Measurements from ENCODE around the gene MTHFD1L. TPM values are rescaled to one million over a fixed set of nuclear protein-coding genes. Genes with fewer than 3 reads are reported as not detected.

The MTHFD1L gene
- total RNA-seq, 4 donors from 2014 or later, result 4.1 to 19.9 (median 16.6) TPM

DNA sequence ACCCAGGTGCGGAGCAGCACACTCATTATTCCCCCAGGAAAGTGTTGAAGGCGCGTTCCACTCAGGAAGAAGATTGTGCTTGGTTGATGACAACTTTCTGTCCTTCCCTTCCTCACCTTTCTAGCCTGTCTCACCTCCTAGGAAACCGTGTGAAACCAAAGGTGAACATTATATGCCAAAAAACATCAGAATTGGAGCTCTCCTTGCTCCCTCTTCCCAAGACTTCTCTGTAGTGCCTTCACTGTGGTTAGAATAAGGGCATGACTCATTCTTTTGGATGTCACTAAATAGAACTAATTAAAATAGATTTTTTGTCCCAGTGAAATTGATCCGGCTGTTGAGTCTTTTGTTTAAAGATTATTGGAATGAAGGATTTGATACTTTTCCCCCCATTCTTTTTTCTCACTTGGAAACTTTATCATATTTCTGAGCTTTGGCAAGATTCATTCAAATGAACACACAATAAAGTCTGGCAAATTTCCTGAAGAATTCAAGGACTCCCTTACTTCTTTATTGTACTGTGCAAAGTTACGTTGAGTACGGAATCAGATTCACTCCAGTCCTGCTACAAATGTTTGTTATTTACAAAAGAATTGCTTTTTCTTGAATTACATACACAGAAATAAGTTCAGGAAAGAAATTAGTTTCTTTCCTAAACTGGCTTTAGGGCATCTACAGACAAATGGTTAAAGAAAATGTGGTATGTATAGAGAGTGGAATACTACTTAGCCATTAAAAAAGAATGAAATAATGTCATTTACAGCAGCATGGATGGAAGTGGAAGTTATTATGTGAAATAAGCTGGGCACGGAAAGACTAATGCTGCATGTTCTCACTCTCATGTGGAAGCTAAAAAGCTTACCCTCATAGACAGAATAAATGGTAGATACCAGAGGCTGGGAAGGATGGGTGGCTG is 231.4 kb downstream of the MTHFD1L start:
- Histone ChIP-seq H3K4me3 (no peak overlapping the region), H3K27ac (no peak overlapping the region), H3K36me3 (no peaks in the 10 kb centered on the region), H3K9me3 (no peaks in the 10 kb centered on the region), H3K27me3 (no peaks in the 10 kb centered on the region), H3K4me1 (no peaks in the 10 kb centered on the region)
- intact Hi-C loops (cut with DNase I; ENCODE audit: low total_unique reads), result no loop called here
- DNase-seq, result no peak
- no peak for TF ChIP-seq POLR2A (IDR thresholded peaks at IDR 0.05)
- TF ChIP-seq, protein P1, sequence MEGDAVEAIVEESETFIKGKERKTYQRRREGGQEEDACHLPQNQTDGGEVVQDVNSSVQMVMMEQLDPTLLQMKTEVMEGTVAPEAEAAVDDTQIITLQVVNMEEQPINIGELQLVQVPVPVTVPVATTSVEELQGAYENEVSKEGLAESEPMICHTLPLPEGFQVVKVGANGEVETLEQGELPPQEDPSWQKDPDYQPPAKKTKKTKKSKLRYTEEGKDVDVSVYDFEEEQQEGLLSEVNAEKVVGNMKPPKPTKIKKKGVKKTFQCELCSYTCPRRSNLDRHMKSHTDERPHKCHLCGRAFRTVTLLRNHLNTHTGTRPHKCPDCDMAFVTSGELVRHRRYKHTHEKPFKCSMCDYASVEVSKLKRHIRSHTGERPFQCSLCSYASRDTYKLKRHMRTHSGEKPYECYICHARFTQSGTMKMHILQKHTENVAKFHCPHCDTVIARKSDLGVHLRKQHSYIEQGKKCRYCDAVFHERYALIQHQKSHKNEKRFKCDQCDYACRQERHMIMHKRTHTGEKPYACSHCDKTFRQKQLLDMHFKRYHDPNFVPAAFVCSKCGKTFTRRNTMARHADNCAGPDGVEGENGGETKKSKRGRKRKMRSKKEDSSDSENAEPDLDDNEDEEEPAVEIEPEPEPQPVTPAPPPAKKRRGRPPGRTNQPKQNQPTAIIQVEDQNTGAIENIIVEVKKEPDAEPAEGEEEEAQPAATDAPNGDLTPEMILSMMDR (IDR thresholded peaks at IDR 0.05), result no peak

DNA sequence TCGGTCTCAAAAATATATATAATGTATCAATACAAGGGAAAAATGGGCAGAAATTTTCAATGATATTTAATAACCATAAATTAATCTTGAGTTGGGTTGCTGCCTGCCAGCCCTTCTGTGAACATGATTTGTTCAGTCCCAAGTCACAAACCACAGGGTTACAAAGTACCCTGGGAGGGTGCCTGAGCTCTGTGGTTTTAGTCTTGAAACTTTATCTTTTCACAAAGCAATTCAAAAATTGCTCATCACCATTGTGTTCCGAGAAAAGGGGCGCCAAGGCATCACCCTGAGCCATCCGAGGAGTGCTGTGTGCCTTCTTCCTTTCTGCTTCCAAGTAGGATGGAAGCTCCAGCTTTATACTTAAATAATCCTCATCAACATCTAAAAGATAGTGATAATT is 232.7 kb downstream of the MTHFD1L start:
- intact Hi-C loops (cut with DNase I; ENCODE audit: low total_unique reads), result no loop called here

DNA sequence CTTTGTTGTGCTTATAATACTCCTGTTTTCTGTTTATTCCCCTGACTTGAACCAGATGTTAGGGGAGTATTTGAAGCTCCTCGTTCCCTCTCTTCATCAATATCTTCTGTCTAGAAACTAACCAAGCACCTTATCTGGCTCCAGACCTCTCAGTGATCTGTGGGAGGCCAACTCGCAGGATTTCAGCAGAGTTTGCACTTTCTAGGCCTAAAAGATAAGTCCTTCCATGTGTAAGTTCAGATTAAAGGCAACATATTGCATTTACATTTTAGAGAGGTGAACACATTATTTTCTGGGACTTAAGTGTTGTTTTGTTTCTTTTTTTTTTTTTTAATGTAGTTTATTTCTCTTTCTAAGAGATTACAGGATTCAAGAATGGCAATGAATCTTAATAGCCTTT is 234.8 kb downstream of the MTHFD1L start:
- H3K27me3 ChIP-seq, result no peaks in the 10 kb centered on the region
- H3K4me3 ChIP-seq, result no peak overlapping the region
- H3K4me1 ChIP-seq, result no peaks in the 10 kb centered on the region
- H3K36me3 ChIP-seq, result no peaks in the 10 kb centered on the region
- no peaks in the 10 kb centered on the region for H3K9me3 ChIP-seq
- no peak for DNase-seq
- intact Hi-C loops (cut with DNase I; ENCODE audit: low total_unique reads), result no loop called here
- TF ChIP-seq, protein P1 (IDR thresholded peaks at IDR 0.05), result no peak
- no peak for TF ChIP-seq POLR2A (IDR thresholded peaks at IDR 0.05)
- H3K27ac ChIP-seq, result peak overlapping the region; percentile 57 to 70

More for the DNA sequence above, 232.7 kb downstream of the MTHFD1L start:
- Histone ChIP-seq H3K36me3 (no peaks in the 10 kb centered on the region), H3K9me3 (no peaks in the 10 kb centered on the region), H3K4me3 (no peak overlapping the region), H3K4me1 (no peaks in the 10 kb centered on the region), H3K27ac (no peak overlapping the region), H3K27me3 (no peaks in the 10 kb centered on the region)
- no peak for TF ChIP-seq POLR2A (IDR thresholded peaks at IDR 0.05)
- TF ChIP-seq, protein P1 (IDR thresholded peaks at IDR 0.05), result no peak
- no peak for DNase-seq

DNA sequence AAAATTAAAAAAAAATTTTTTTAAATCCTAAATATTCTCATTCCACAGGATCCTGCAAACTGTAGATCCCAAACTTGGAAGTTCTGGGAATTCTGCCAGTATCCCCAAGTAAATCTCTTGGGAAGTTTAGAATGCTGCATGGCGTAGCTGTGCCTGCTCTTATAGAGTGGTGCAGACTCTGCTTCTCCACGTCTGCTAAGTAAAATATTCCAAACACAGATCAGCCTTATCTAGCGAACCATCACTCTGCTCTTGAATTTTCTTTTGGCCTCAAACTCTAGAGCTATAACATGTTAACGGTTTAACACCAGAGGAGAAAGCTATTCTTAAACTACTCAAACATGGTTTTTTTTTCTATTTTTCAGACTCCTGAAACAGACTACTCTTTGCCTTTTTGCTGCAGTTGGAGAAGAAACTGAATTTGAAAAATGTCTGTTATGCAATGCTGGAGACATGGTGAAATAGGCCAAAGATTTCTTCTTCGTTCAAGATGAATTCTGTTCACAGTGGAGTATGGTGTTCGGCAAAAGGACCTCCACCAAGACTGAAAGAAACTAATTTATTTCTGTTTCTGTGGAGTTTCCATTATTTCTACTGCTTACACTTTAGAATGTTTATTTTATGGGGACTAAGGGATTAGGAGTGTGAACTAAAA is 235.8 kb downstream of the MTHFD1L start:
- DNase-seq, result no peak
- no peak overlapping the region for H3K4me3 ChIP-seq
- no peaks in the 10 kb centered on the region for H3K4me1 ChIP-seq
- no peaks in the 10 kb centered on the region for H3K36me3 ChIP-seq
- no peaks in the 10 kb centered on the region for H3K27me3 ChIP-seq
- intact Hi-C loops (cut with DNase I; ENCODE audit: low total_unique reads), result no loop called here
- TF ChIP-seq POLR2A (IDR thresholded peaks at IDR 0.05), result no peak
- TF ChIP-seq, protein P1 (IDR thresholded peaks at IDR 0.05), result no peak
- H3K9me3 ChIP-seq, result no peaks in the 10 kb centered on the region
- H3K27ac ChIP-seq, result peak overlapping the region; percentile 57 to 70
